ENCODE measurements around the gene C1QTNF3.

- TF ChIP-seq CTCF (conservative IDR thresholded peaks at IDR 0.05; ENCODE audit: low read depth, low read length) (no peak), EZH2 (IDR thresholded peaks at IDR 0.05; ENCODE audit: borderline replicate concordance, low read depth, low read length, poor library complexity, severe bottlenecking) (no peak)
Observed at GRCh38 chr5:34020726-34021125, 22.3 kb downstream of the C1QTNF3 start.

Measured in A673 (cell line).